Spinal cord (tissue), 10 donors: ENCODE data around the gene PASK. TPM values are rescaled to one million over a fixed set of nuclear protein-coding genes. Genes with fewer than 3 reads are reported as not detected.
A peak's percentile ranks its signal among the peaks of the same experiment; 100 is the strongest.

Source experiments
- DNase-seq, 6 donors: peaks; one replicate each; pipeline versions ENCODE4 v3.0.0 to v3.0.0-alpha.2; 2013 to 2015; ENCODE audit warnings: low spot score in 6 of 6, low read depth in 4 of 6
- H3K27ac ChIP-seq: one replicate; pipeline ENCODE4 v1.5.1; 2013; ENCODE audit warnings: low read depth, low read length, control low read depth
- H3K27me3 ChIP-seq: one replicate; pipeline ENCODE4 v1.6.1; 2013; ENCODE audit warnings: low read length; ENCODE audit not compliant: control insufficient read depth, insufficient read depth
- H3K36me3 ChIP-seq: one replicate; pipeline ENCODE4 v1.6.1; 2013; ENCODE audit warnings: low read length; ENCODE audit not compliant: control insufficient read depth, insufficient read depth
- H3K4me1 ChIP-seq: one replicate; pipeline ENCODE4 v1.6.1; 2013; ENCODE audit warnings: low read length; ENCODE audit not compliant: control insufficient read depth, insufficient read depth
- H3K4me3 ChIP-seq: one replicate; pipeline ENCODE4 v1.5.1; 2013; ENCODE audit warnings: low read depth, low read length, control low read depth
- H3K9me3 ChIP-seq: one replicate; pipeline ENCODE4 v1.6.1; 2013; ENCODE audit warnings: low read length; ENCODE audit not compliant: control insufficient read depth, insufficient read depth
- WGBS: methylation state at CpG from one replicate; pipeline ENCODE4 v1.1.5; 2013; ENCODE audit warnings: missing lambda C conversion rate; ENCODE audit not compliant: insufficient coverage; 5-methylcytosine and 5-hydroxymethylcytosine counted together
- polyA plus RNA-seq, 2 donors: library from polyadenylated mRNA; unstranded; fragments of 120-200 nt; gene quantifications; one replicate each; pipeline ENCODE4 v1.2.1, GENCODE V29; 2013; ENCODE audit not compliant: insufficient read length in 2 of 2
- total RNA-seq, 2 donors: library from RNA; depleted of rRNA in 1 of 2; stranded (reverse); fragments of 120-200 nt in 1 of 2; fragments of >200 nt in 1 of 2; gene quantifications; one replicate each; pipeline versions ENCODE4 v1.2.3 to v1.2.4, GENCODE V29; 2013 to 2014
- donor health status: healthy.

PASK gene
- total and polyA plus RNA-seq, 4 donors, result 8.6 to 25.3 (median 14.6) TPM

DNA sequence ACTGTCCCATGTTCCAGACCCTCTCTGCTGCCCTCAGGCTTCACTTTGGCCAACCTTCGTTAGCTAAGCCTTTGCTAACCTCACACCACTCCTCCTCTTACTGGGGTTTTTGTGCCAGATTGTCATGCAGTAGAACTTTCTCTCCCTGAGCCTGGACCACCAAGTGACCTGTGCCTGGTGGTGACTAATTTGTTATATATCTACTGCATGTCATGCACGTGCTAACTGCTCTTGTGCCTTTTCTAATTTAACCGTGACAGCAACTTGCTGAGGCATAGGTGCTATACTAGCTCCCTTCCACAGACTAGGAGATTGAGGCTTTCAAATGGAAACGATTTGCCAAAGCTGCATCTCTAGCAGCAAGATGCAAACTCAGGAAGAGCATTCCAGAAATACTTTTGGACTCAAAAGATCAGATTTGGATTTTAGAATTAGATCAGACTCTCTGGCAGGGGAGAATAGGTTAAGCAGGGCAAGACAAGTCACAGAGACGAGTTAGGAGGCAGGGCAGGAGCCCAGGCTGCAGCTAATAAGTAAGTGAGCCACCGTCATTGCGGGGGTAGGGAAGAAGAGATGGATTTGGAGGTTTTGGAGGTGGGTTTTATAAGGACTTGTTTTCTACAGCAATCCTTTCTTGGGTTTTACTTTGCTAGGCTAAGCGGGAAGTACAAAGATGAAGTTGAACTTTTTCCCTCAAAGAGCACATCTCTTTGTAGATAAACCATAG lies 2.8 kb upstream of the PASK start:
- WGBS, result 80% methylated on average over 3 of the region's 8 CpGs
- no peaks in the 10 kb centered on the region for H3K27me3 ChIP-seq
- peaks cover 22% of the 10 kb centered on the region for H3K4me1 ChIP-seq
- H3K36me3 ChIP-seq, result peaks cover 19% of the 10 kb centered on the region
- no peak overlapping the region for H3K27ac ChIP-seq
- no peak for DNase-seq
- no peak overlapping the region for H3K4me3 ChIP-seq
- no peaks in the 10 kb centered on the region for H3K9me3 ChIP-seq

DNA sequence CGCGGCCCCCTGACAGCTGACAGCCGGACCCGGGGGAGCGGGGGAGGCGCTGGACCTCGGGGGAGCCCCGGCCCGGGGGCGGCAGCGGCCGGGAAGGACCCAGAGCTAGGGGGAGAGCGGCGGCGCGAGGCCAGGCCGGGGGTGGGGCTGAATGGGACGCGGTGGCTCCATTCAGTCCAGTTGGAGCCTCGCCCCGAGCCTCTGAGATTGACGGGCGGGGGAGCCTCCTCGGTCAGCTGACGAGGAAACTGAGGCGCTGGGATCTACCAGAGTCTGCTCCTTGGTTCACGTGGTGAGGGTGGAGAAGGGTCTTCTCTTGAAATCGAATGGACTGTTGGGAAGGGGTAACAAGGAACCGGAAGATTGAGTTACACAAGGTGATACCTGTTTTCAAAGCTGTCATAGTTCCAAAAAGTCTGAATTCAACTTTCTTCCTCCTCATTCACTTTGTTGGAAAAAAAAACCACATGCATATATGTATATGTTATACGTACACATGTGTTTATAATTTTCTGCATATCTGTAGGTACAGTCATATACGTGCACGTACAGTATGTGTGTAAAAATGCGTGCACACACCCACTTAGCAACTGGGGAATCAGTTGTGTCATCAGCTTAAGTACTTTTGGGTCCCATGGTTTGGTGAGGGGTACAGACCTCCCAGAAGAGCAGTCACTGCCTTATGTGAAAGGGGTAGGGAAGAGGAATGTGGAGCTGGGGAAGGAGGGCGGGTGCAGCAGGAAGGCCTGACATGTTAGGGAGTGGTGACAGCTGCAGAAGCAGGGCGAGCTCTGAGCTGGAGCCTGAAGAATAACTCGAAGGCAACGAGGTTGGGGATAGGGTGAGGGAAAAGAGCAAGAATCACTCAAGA lies 1.6 kb upstream of the PASK start:
- H3K27ac ChIP-seq, result no peak overlapping the region
- peak overlapping the region; percentile 72 for H3K4me3 ChIP-seq
- 12% methylated on average over 34 of the region's 37 CpGs for WGBS
- H3K4me1 ChIP-seq, result peaks cover 17% of the 10 kb centered on the region
- peaks cover 17% of the 10 kb centered on the region for H3K36me3 ChIP-seq
- DNase-seq, result no peak
- no peaks in the 10 kb centered on the region for H3K9me3 ChIP-seq
- no peaks in the 10 kb centered on the region for H3K27me3 ChIP-seq

DNA sequence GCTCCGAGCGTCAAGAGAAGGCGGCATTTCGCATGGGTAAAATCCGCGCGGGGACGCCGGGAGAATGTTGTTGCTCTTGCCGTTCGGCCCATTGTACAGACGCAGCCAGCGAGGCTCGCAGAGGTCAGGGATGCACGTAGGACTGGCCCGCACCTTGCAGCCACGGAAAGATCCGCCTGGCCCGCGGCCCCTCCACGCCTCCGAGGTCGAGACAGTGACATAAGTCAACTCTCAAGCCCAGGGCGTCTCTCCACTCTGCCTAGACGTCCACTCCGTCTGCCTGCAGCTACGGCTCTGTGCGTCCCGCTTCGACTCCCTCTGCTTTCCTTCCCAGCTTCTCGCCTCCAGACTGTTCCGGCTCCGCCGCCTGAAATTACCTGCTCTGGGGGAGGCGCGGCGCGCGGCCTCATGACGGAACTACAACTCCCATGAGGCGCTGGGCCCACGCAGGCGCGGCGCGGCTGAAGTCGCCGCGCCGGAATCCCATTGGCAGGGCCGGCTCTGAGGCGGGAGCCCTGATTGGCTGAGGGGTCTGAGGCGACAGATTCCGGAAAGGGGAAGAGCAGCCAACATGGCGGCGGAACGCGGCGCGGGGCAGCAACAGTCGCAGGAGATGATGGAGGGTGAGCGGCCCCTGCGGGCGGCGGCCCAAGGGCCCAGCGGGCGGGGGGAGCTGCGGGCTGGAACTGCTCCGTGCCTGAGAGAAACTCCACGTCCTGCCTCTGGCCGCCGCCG lies 820 bp upstream of the PASK start, which contains the start of gene PPP1R7:
Gene PPP1R7, plus strand, starts transcription at position 543 of the 735 bp plus-strand sequence. Its CDS starts 29 bp downstream, at position 572.
- H3K4me1 ChIP-seq, result peaks cover 17% of the 10 kb centered on the region
- H3K9me3 ChIP-seq, result no peaks in the 10 kb centered on the region
- WGBS, result under 1% methylated on average over 73 of the region's 73 CpGs
- DNase-seq, result peak; percentile 83 to 98 (median 90)
- peak within 1 kb of the TSS; percentile 72 for H3K4me3 ChIP-seq
- no peaks in the 10 kb centered on the region for H3K27me3 ChIP-seq
- peak within 1 kb of the TSS; percentile 33 for H3K27ac ChIP-seq
- H3K36me3 ChIP-seq, result peaks cover 13% of the 10 kb centered on the region

DNA sequence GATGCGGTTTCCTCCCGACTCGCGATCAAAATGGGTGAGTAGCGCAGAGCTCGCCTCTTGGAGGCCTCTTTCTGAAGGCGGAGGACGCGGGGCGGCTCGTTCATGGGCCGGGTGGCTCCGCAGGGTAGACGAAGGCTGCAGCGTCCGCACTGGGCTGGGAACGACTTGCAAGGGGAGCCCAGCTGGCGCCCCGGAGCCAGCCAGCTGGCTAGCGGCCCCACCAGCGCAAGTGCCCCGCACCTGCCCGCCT lies 328 bp upstream of the PASK start:
- peaks cover 17% of the 10 kb centered on the region for H3K4me1 ChIP-seq
- H3K27me3 ChIP-seq, result no peaks in the 10 kb centered on the region
- H3K36me3 ChIP-seq, result peaks cover 16% of the 10 kb centered on the region
- H3K9me3 ChIP-seq, result no peaks in the 10 kb centered on the region
- WGBS, result under 1% methylated on average over 23 of the region's 23 CpGs
- H3K4me3 ChIP-seq, result peak overlapping the region; percentile 72
- H3K27ac ChIP-seq, result peak overlapping the region; percentile 33
- DNase-seq, result no peak

DNA sequence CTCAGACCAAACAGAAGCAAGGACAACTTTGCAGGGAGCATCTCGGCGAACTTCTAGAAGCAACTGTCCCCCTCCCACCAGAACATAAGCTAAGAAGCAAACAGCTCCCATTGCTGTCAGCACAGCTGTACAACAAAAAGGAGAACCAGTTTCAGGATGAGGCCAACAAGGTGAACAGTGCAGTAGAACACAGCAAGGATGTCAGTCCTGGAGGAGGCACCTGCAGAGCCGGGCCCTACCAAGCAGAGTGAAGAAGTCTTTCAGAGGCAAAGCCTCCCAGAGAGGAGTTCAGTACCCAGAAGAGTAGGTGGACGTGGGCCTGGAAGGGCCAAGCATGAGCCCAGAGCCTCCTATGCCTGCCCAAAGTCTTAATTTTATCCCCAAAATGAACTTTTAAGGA lies 1.0 kb downstream of the PASK start:
- peaks cover 17% of the 10 kb centered on the region for H3K4me1 ChIP-seq
- no peaks in the 10 kb centered on the region for H3K27me3 ChIP-seq
- no peak overlapping the region for H3K27ac ChIP-seq
- 67% methylated on average over 3 of the region's 4 CpGs for WGBS
- H3K4me3 ChIP-seq, result peak overlapping the region; percentile 16
- no peaks in the 10 kb centered on the region for H3K9me3 ChIP-seq
- H3K36me3 ChIP-seq, result peaks cover 9% of the 10 kb centered on the region
- no peak for DNase-seq

DNA sequence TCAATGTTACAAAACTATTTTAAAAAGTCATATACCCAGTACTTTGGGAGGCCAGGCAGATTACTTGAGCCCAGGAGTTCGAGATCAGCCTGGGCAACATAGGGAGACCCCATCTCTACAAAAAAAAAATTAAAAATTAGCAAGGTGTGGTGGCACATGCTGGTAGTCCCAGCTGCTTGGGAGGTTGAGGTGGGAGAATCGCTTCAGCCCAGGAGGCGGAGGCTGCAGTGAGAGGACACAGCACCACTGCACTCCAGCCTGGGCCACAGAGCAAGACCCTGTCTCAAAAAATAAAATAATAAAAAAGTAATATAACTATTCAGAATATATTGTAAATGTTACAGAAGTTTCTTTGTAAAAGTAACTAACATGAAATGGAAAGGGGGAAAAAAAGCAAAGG lies 1.9 kb downstream of the PASK start:
- 100% methylated on average over 1 of the region's 3 CpGs for WGBS
- Histone ChIP-seq H3K27me3 (no peaks in the 10 kb centered on the region), H3K4me1 (peaks cover 17% of the 10 kb centered on the region), H3K36me3 (peaks cover 11% of the 10 kb centered on the region), H3K4me3 (no peak overlapping the region), H3K9me3 (no peaks in the 10 kb centered on the region), H3K27ac (no peak overlapping the region)
- no peak for DNase-seq

DNA sequence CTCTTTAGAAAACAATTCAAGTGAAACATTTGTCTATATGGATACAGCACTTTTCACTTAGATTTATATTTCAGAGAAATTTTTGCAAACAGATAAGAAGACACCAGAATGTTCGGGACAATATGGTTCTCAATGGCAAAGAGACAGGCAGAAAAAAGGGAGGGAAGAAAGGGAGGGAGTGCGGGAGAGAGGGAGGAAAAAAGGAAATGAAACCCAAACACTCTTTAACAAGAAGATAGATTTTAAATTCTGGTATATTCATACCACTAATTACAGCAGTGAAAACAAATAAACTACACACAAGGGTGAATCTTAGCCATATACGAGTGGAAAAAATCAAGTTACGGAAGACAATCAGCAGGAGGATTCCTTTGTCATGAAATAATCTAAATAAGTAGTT lies 3.0 kb downstream of the PASK start:
- H3K36me3 ChIP-seq, result peaks cover 21% of the 10 kb centered on the region
- H3K4me1 ChIP-seq, result peaks cover 16% of the 10 kb centered on the region
- H3K9me3 ChIP-seq, result no peaks in the 10 kb centered on the region
- H3K27ac ChIP-seq, result no peak overlapping the region
- no CpG with 5 or more reads among the region's 4 CpGs for WGBS
- H3K4me3 ChIP-seq, result no peak overlapping the region
- no peaks in the 10 kb centered on the region for H3K27me3 ChIP-seq
- no peak for DNase-seq

DNA sequence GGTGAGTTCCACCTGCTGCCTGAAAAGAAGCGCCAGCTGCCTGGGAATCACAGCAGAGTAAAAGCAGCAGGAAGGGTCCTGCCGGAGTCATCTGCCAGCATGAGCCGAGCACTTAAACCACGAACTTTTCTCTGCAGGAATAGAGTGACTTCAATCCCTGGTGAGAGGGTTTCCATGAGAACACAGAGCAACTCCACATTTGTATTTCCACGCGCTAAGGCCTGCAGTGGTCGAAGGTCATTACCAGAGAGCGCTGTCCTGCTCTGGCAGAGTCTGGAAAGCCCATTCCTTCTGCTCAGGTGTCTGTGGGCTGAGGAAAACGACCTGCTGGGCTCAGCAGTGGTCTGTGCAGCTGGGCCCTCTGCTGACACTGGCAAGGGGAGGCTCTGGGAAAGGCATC lies 6.7 kb downstream of the PASK start:
- no peak for DNase-seq
- WGBS, result 79% methylated on average over 8 of the region's 9 CpGs
- Histone ChIP-seq H3K4me1 (no peaks in the 10 kb centered on the region), H3K9me3 (no peaks in the 10 kb centered on the region), H3K4me3 (no peak overlapping the region), H3K27me3 (no peaks in the 10 kb centered on the region), H3K36me3 (peaks cover 49% of the 10 kb centered on the region), H3K27ac (no peak overlapping the region)

DNA sequence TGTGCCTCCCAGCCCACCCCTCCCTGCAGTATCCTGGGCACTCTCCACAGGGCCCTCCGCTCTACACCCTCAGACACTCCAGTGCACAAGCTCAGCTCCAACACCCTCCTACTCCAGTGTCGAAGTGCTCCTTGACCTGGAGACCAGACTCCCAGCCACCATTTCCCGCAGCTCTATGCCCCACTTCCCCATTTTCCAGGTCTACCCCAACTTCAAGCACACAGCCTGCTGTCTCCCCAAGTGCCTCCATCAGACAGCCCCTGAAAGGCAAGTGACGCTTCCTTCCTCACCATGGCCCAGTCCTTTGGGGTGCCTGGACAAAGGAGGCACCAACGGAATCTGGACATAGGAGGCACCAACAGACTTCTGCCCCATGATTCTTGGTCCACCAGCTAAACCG lies 7.2 kb downstream of the PASK start:
- Histone ChIP-seq H3K27me3 (no peaks in the 10 kb centered on the region), H3K9me3 (no peaks in the 10 kb centered on the region), H3K4me1 (no peaks in the 10 kb centered on the region), H3K36me3 (peaks cover 54% of the 10 kb centered on the region), H3K27ac (no peak overlapping the region), H3K4me3 (no peak overlapping the region)
- WGBS, result 91% methylated on average over 6 of the region's 6 CpGs
- DNase-seq, result no peak
